IMR-90 (cell line): Measurements from ENCODE around the gene BLVRA. TPM values are rescaled to one million over a fixed set of nuclear protein-coding genes. Genes with fewer than 3 reads are reported as not detected.

Experiments
- ATAC-seq: fragments of 200-7000 bp; cut with Tn5 transposase; 2 replicates; pipeline ENCODE4 v1.9.1; 2020; ENCODE audit warnings: low read depth, mild to moderate bottlenecking, moderate library complexity
- BruUV-seq: library from RNA; stranded (reverse); fragments of 400-500 nt; replicated peaks from 2 replicates; lab custom pipeline; 2021; lab: Mats Ljungman, UMichigan
- CTCF ChIA-PET: fragments of 300-600 bp; formaldehyde crosslinking; extraction: SDS; loops from one replicate; lab custom pipeline; 2021; ENCODE audit warnings: antibody characterized with exemption; lab: Yijun Ruan, JAX
- POLR2A ChIA-PET: fragments of 300-600 bp; sonication (Branson Sonifier 250); formaldehyde crosslinking; loops from one replicate; lab custom pipeline; 2022; ENCODE audit warnings: antibody characterized with exemption; ENCODE audit not compliant: unreplicated experiment; lab: Charles Lee
- DNase-seq: peaks from one replicate; pipeline ENCODE4 v3.0.0; 2013
- H2AFZ ChIP-seq: replicated peaks from 2 replicates; pipeline ENCODE3; 2013; ENCODE audit warnings: low read length, mild to moderate bottlenecking; ENCODE audit not compliant: poor library complexity
- H2AK5ac ChIP-seq: 2 replicates; pipeline ENCODE4 v1.6.1; 2013; ENCODE audit warnings: low read depth, low read length, inconsistent platforms
- H2AK9ac ChIP-seq: replicated peaks from 2 replicates; pipeline ENCODE3; 2013; ENCODE audit warnings: mild to moderate bottlenecking, low read depth, low read length, moderate library complexity; ENCODE audit not compliant: poor library complexity
- H2BK120ac ChIP-seq: 2 replicates; pipeline ENCODE4 v1.6.1; 2013; ENCODE audit warnings: low read depth, low read length, inconsistent platforms
- H2BK15ac ChIP-seq: 3 replicates; pipeline ENCODE4 v1.6.1; 2013; ENCODE audit warnings: low read depth, low read length, inconsistent platforms
- H2BK20ac ChIP-seq: 2 replicates; pipeline ENCODE4 v1.6.1; 2013; ENCODE audit warnings: low read depth, mild to moderate bottlenecking, inconsistent platforms, low read length, moderate library complexity
- H2BK5ac ChIP-seq: 2 replicates; pipeline ENCODE4 v1.6.1; 2013; ENCODE audit warnings: mild to moderate bottlenecking, low read depth, low read length, inconsistent platforms; ENCODE audit not compliant: poor library complexity, severe bottlenecking
- H3K14ac ChIP-seq: replicated peaks from 2 replicates; pipeline ENCODE4 v1.6.1; 2013; ENCODE audit warnings: low read depth, low read length, inconsistent platforms
- H3K18ac ChIP-seq: 2 replicates; pipeline ENCODE4 v1.6.1; 2013; ENCODE audit warnings: low read depth, low read length, control low read depth
- H3K23ac ChIP-seq: 2 replicates; pipeline ENCODE4 v1.6.1; 2013; ENCODE audit warnings: low read depth, low read length, inconsistent platforms
- H3K27ac ChIP-seq: 2 replicates; pipeline ENCODE4 v1.5.1; 2013; ENCODE audit warnings: mild to moderate bottlenecking, control low read depth, low read length; ENCODE audit not compliant: insufficient read depth
- H3K27me3 ChIP-seq: 2 replicates; pipeline ENCODE4 v1.6.1; 2013; ENCODE audit warnings: low read length; ENCODE audit not compliant: control insufficient read depth, insufficient read depth
- H3K36me3 ChIP-seq: 2 replicates; pipeline ENCODE4 v1.6.1; 2013; ENCODE audit warnings: low read length, mixed read lengths; ENCODE audit not compliant: control insufficient read depth, insufficient read depth
- H3K4ac ChIP-seq: 2 replicates; pipeline ENCODE4 v1.6.1; 2013; ENCODE audit warnings: low read depth, low read length, inconsistent platforms
- H3K4me1 ChIP-seq: 2 replicates; pipeline ENCODE4 v1.6.1; 2013; ENCODE audit warnings: low read length, mixed read lengths; ENCODE audit not compliant: control insufficient read depth, insufficient read depth
- H3K4me2 ChIP-seq: 2 replicates; pipeline ENCODE4 v1.6.1; 2013; ENCODE audit warnings: low read depth, mild to moderate bottlenecking, control low read depth, low read length, moderate library complexity
- H3K4me3 ChIP-seq: 2 replicates; pipeline ENCODE4 v1.5.1; 2013; ENCODE audit warnings: low read depth, mild to moderate bottlenecking, control low read depth, low read length, moderate library complexity; ENCODE audit not compliant: insufficient read depth
- H3K56ac ChIP-seq: 2 replicates; pipeline ENCODE4 v1.6.1; 2013; ENCODE audit warnings: low read length, inconsistent platforms; ENCODE audit not compliant: insufficient read depth; ENCODE audit errors: extremely low read depth
- H3K79me1 ChIP-seq, 2 experiments: 2 replicates each; pipeline ENCODE4 v1.6.1; 2013; ENCODE audit warnings: low read length in 2 of 2, inconsistent platforms in 1 of 2, low read depth in 1 of 2
- H3K9ac ChIP-seq: 2 replicates; pipeline ENCODE4 v1.6.1; 2013; ENCODE audit warnings: low read depth, low read length, control low read depth
- H3K9me1 ChIP-seq: 2 replicates; pipeline ENCODE4 v1.6.1; 2013; ENCODE audit warnings: low read length, inconsistent platforms; ENCODE audit not compliant: insufficient read depth
- H3K9me3 ChIP-seq: 2 replicates; pipeline ENCODE4 v1.6.1; 2013; ENCODE audit warnings: low read length; ENCODE audit not compliant: control insufficient read depth, insufficient read depth
- H4K20me1 ChIP-seq: 2 replicates; pipeline ENCODE4 v1.6.1; 2013; ENCODE audit warnings: low read length, inconsistent platforms; ENCODE audit not compliant: insufficient read depth
- H4K5ac ChIP-seq: 2 replicates; pipeline ENCODE4 v1.6.1; 2013; ENCODE audit warnings: mild to moderate bottlenecking, low read depth, low read length, control low read depth
- H4K8ac ChIP-seq, 2 experiments: 2 replicates each; pipeline ENCODE4 v1.6.1; 2013; ENCODE audit warnings: low read depth in 2 of 2, low read length in 2 of 2, control low read depth in 1 of 2, inconsistent platforms in 1 of 2
- H4K91ac ChIP-seq: 2 replicates; pipeline ENCODE4 v1.6.1; 2013; ENCODE audit warnings: low read depth, low read length, inconsistent platforms; ENCODE audit not compliant: insufficient read depth
- BHLHE40 ChIP-seq: fragments of 150-350 bp; IDR thresholded peaks from 2 replicates; pipeline ENCODE4 v1.6.1; 2016; ENCODE audit warnings: mild to moderate bottlenecking, low read depth, low read length
- CEBPB ChIP-seq: IDR thresholded peaks from 2 replicates; pipeline ENCODE4 v1.6.1; 2012; ENCODE audit warnings: low read depth, low read length, improper control_type of control experiment
- CTCF ChIP-seq: conservative IDR thresholded peaks from 2 replicates; pipeline ENCODE4 v1.5.1; 2012; ENCODE audit warnings: mild to moderate bottlenecking, low read depth, low read length, improper control_type of control experiment
- ELK1 ChIP-seq: fragments of 150-350 bp; IDR thresholded peaks from 2 replicates; pipeline ENCODE4 v1.6.1; 2016; ENCODE audit warnings: low read depth, mild to moderate bottlenecking, low read length, moderate library complexity, borderline replicate concordance
- FOS ChIP-seq: fragments of 150-350 bp; IDR thresholded peaks from 2 replicates; pipeline ENCODE4 v1.6.1; 2016; ENCODE audit warnings: low read depth, low read length
- MAFK ChIP-seq: IDR thresholded peaks from 2 replicates; pipeline ENCODE4 v1.6.1; 2012; ENCODE audit warnings: low read depth, low read length, improper control_type of control experiment
- MAZ ChIP-seq: IDR thresholded peaks from 2 replicates; pipeline ENCODE4 v1.6.1; 2012; ENCODE audit warnings: low read depth, mild to moderate bottlenecking, low read length, improper control_type of control experiment, moderate library complexity, borderline replicate concordance
- MXI1 ChIP-seq: IDR thresholded peaks from 2 replicates; pipeline ENCODE4 v1.6.1; 2012; ENCODE audit warnings: low read depth, mild to moderate bottlenecking, low read length, moderate library complexity, borderline replicate concordance
- NFE2L2 ChIP-seq: fragments of 150-350 bp; IDR thresholded peaks from 2 replicates; pipeline ENCODE4 v1.6.1; 2016; ENCODE audit warnings: low read depth, mild to moderate bottlenecking, low read length
- POLR2A ChIP-seq: IDR thresholded peaks from 2 replicates; pipeline ENCODE4 v1.6.1; 2012; ENCODE audit warnings: mild to moderate bottlenecking, low read depth, low read length
- RAD21 ChIP-seq: IDR thresholded peaks from 2 replicates; pipeline ENCODE4 v1.6.1; 2012; ENCODE audit warnings: low read length, improper control_type of control experiment
- RCOR1 ChIP-seq: IDR thresholded peaks from 2 replicates; pipeline ENCODE4 v1.6.1; 2012; ENCODE audit warnings: mild to moderate bottlenecking, low read length, improper control_type of control experiment; ENCODE audit not compliant: insufficient replicate concordance
- RFX5 ChIP-seq: IDR thresholded peaks from 2 replicates; pipeline ENCODE4 v1.8.0; 2012; ENCODE audit warnings: low read depth, mild to moderate bottlenecking, low read length, moderate library complexity
- SMC3 ChIP-seq: fragments of 150-350 bp; IDR thresholded peaks from 2 replicates; pipeline ENCODE4 v1.6.1; 2016; ENCODE audit warnings: low read depth, mild to moderate bottlenecking, antibody characterized with exemption, low read length, moderate library complexity
- WGBS, 2 experiments: methylation state at CpG; one replicate each; pipeline versions ENCODE4 v1.1.5 to v1.1.7; 2013; ENCODE audit warnings: missing lambda C conversion rate in 2 of 2; ENCODE audit not compliant: insufficient read length in 1 of 2; ENCODE audit errors: extremely low coverage in 2 of 2; 5-methylcytosine and 5-hydroxymethylcytosine counted together
- dilution Hi-C: fragments of 300-500 bp; cut with HindIII; formaldehyde crosslinking; loops from one replicate; pipeline ENCODE4 v1.14.3; 2018; ENCODE audit warnings: low sequenced_read_pairs; ENCODE audit not compliant: unreplicated experiment
- in situ Hi-C: fragments of 300-500 bp; cut with MboI; formaldehyde crosslinking; loops from 3 replicates; pipeline ENCODE4 v1.14.3; 2019; ENCODE audit warnings: low sequenced_read_pairs, inconsistent platforms, mixed read lengths
- intact Hi-C: fragments of 100-400 bp; cut with micrococcal nuclease; formaldehyde crosslinking; loops from 2 replicates; pipeline ENCODE4 v1.10.0; 2022
- polyA plus RNA-seq, 3 experiments: library from polyadenylated mRNA; depleted of rRNA; stranded (reverse); fragments of >200 nt; gene quantifications; 2 replicates each; pipeline ENCODE4 v1.2.3, GENCODE V29; 2012; ENCODE audit warnings: low replicate concordance in 1 of 3
- total RNA-seq: library from RNA; depleted of rRNA; stranded (reverse); fragments of >200 nt; gene quantifications from 2 replicates; pipeline ENCODE4 v1.2.3, GENCODE V29; 2012
- TF ChIP-seq, protein P1 (sequence below): fragments of 150-350 bp; IDR thresholded peaks from 2 replicates; pipeline ENCODE4 v1.6.1; 2017; ENCODE audit warnings: mild to moderate bottlenecking, antibody characterized with exemption, low read length, low read depth

BLVRA gene
- total and polyA plus RNA-seq, 2 of the 4 experiments (the other 2 are of a cell fraction) = 32.3 to 47.1 TPM

DNA sequence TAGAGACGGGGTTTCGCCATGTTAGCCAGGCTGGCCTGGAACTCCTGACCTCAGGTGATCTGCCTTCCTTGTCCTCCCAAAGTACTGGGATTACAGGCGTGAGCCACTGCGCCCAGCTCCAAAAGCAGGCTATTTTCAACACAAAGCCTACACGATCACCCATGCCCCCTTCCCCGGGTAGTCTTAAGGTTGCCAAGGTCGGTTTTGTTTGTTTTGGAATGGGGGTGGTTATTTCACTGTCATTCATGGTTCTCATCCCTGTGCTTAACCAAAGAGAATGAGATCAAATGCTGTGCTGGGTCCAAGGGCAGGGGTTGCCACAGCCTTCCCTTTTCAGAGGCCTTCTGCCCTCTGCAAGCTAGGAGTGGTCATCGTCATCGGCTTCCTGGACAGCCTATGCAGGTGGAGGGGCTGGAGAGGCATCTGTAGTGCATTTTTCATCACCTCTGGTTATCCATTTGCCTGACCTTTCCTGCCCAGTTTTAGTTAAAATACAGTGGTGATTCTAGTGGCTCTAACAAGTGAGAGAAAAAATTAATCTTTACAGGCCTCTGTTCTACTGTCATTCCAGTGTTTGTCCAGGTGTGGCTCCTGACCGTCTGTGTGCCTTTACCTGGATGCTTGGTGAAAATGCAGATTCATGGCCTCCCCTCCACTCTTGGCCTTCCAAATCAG, 11.4 kb downstream of the BLVRA start:
- H2BK20ac ChIP-seq = no peak overlapping the region
- no peak overlapping the region for H2AFZ ChIP-seq
- no peak overlapping the region for H3K27ac ChIP-seq
- H4K91ac ChIP-seq = no peak overlapping the region
- H4K20me1 ChIP-seq = no peaks in the 10 kb centered on the region
- peaks cover 0 to 3% of the 10 kb centered on the region in 2 experiments; a peak in 1 of 4 replicates for H3K79me1 ChIP-seq
- no peak for DNase-seq
- no peak overlapping the region for H3K4ac ChIP-seq
- H3K9ac ChIP-seq = no peak overlapping the region
- H3K18ac ChIP-seq = no peak overlapping the region
- no peak overlapping the region for H2BK120ac ChIP-seq
- TF ChIP-seq, protein P1, sequence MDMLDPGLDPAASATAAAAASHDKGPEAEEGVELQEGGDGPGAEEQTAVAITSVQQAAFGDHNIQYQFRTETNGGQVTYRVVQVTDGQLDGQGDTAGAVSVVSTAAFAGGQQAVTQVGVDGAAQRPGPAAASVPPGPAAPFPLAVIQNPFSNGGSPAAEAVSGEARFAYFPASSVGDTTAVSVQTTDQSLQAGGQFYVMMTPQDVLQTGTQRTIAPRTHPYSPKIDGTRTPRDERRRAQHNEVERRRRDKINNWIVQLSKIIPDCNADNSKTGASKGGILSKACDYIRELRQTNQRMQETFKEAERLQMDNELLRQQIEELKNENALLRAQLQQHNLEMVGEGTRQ = no peak
- TF ChIP-seq MAFK (no peak), NFE2L2 (no peak), ELK1 (no peak), RCOR1 (no peak), MAZ (no peak), BHLHE40 (no peak), RFX5 (no peak), CTCF (no peak), MXI1 (no peak), RAD21 (no peak), FOS (no peak), CEBPB (no peak), POLR2A (no peak), SMC3 (no peak)
- H4K5ac ChIP-seq = no peak overlapping the region
- H3K4me1 ChIP-seq = peaks cover under 1% of the 10 kb centered on the region
- H3K23ac ChIP-seq = no peak overlapping the region
- no peak overlapping the region for H3K14ac ChIP-seq
- ATAC-seq = no peak
- in situ Hi-C loops = no loop called here
- no peak overlapping the region for H2AK9ac ChIP-seq
- no peak overlapping the region for H4K8ac ChIP-seq
- H3K56ac ChIP-seq = no peak overlapping the region
- H3K9me1 ChIP-seq = peaks cover 3% of the 10 kb centered on the region; the same call in 1 of the 2 replicates
- H3K9me3 ChIP-seq = no peaks in the 10 kb centered on the region
- no peak overlapping the region for H2AK5ac ChIP-seq
- dilution Hi-C loops = no loop called here
- H3K36me3 ChIP-seq = peaks cover 4% of the 10 kb centered on the region; the same call in 1 of the 2 replicates
- no TSS peak for BruUV-seq
- H3K27me3 ChIP-seq = no peaks in the 10 kb centered on the region
- no peak overlapping the region for H2BK15ac ChIP-seq
- ChIA-PET POLR2A (no interaction called here), CTCF (no interaction called here)
- H2BK5ac ChIP-seq = no peak overlapping the region
- intact Hi-C loops = no loop called here
- WGBS, 2 experiments = no CpG with 5 or more reads among the region's 10 CpGs
- no peak overlapping the region for H3K4me3 ChIP-seq
- no peak overlapping the region for H3K4me2 ChIP-seq
